Peyer's patch (tissue), 4 donors: ENCODE results near the gene SORBS2. TPM values are rescaled to one million over a fixed set of nuclear protein-coding genes. Genes with fewer than 3 reads are reported as not detected.

Source experiments
- DNase-seq, 3 donors: peaks; one replicate each; pipeline ENCODE4 v3.0.0-alpha.2; 2017 to 2019
- H3K27ac ChIP-seq, 4 donors: fragments of 200-600 bp; sonication (generic); one replicate each; pipeline ENCODE4 v1.5.1; 2016 to 2019
- H3K27me3 ChIP-seq, 2 donors: fragments of 200-600 bp; sonication (generic); one replicate each; pipeline ENCODE4 v1.5.1; 2019
- H3K36me3 ChIP-seq, 3 donors: fragments of 200-600 bp; sonication (generic); one replicate each; pipeline ENCODE4 v1.5.1; 2016 to 2019
- H3K4me1 ChIP-seq, 4 donors: fragments of 200-600 bp; sonication (generic); one replicate each; pipeline ENCODE4 v1.5.1; 2016 to 2019
- H3K4me3 ChIP-seq, 4 donors: fragments of 200-600 bp; sonication (generic); 1 replicate in 3 of 4; 2 replicates in 1 of 4; pipeline ENCODE4 v1.5.1; 2016 to 2019; ENCODE audit warnings: mild to moderate bottlenecking in 1 of 4
- H3K9me3 ChIP-seq, 4 donors: fragments of 200-600 bp; sonication (generic); one replicate each; pipeline ENCODE4 v1.5.1; 2016 to 2019; ENCODE audit warnings: mild to moderate bottlenecking in 1 of 4
- CTCF ChIP-seq, 6 experiments: fragments of 450-650 bp in 4 of 6; fragments of 200-600 bp in 2 of 6; sonication (generic) in 1 of 6; IDR thresholded peaks; one replicate each; pipeline ENCODE4 v1.5.1; 2017 to 2019; ENCODE audit warnings: antibody characterized with exemption in 6 of 6, mild to moderate bottlenecking in 3 of 6, moderate library complexity in 1 of 6
- POLR2A ChIP-seq, 2 donors: fragments of 450-650 bp; IDR thresholded peaks; one replicate each; pipeline ENCODE4 v1.5.1; 2017; ENCODE audit warnings: antibody characterized with exemption in 2 of 2, mild to moderate bottlenecking in 2 of 2, moderate library complexity in 2 of 2
- total RNA-seq, 4 donors: library from RNA; depleted of rRNA; stranded (reverse); fragments of >200 nt; gene quantifications; one replicate each; pipeline ENCODE4 v1.1.0, GENCODE V29; 2016

SORBS2 gene
- total RNA-seq, 4 donors from 2014 or later: 15.8 to 61.9 (median 53.0) TPM

GRCh38 chr4:185583813-185584212, 228.2 kb downstream of the SORBS2 start:
- Histone ChIP-seq H3K4me1 (no peaks in the 10 kb centered on the region), H3K27me3 (no peaks in the 10 kb centered on the region), H3K36me3 (no peaks in the 10 kb centered on the region), H3K27ac (no peak overlapping the region), H3K4me3 (no peak overlapping the region), H3K9me3 (no peaks in the 10 kb centered on the region)
- no peak for DNase-seq
- TF ChIP-seq POLR2A (IDR thresholded peaks at IDR 0.05): no peak
- no peak for TF ChIP-seq CTCF (IDR thresholded peaks at IDR 0.05)

GRCh38 chr4:185582651-185583400, 229.2 kb downstream of the SORBS2 start:
- TF ChIP-seq CTCF (IDR thresholded peaks at IDR 0.05) (no peak), POLR2A (IDR thresholded peaks at IDR 0.05) (no peak)
- Histone ChIP-seq H3K9me3 (no peaks in the 10 kb centered on the region), H3K36me3 (no peaks in the 10 kb centered on the region), H3K4me3 (no peak overlapping the region), H3K27me3 (no peaks in the 10 kb centered on the region), H3K4me1 (no peaks in the 10 kb centered on the region), H3K27ac (no peak overlapping the region)
- DNase-seq: no peak

GRCh38 chr4:185580699-185581098, 231.3 kb downstream of the SORBS2 start:
- Histone ChIP-seq H3K4me3 (no peak overlapping the region), H3K4me1 (no peaks in the 10 kb centered on the region), H3K27me3 (no peaks in the 10 kb centered on the region), H3K36me3 (no peaks in the 10 kb centered on the region), H3K9me3 (no peaks in the 10 kb centered on the region), H3K27ac (no peak overlapping the region)
- TF ChIP-seq CTCF (IDR thresholded peaks at IDR 0.05) (no peak), POLR2A (IDR thresholded peaks at IDR 0.05) (no peak)
- DNase-seq: no peak

GRCh38 chr4:185578284-185578683, 233.7 kb downstream of the SORBS2 start:
- H3K4me3 ChIP-seq: no peak overlapping the region
- TF ChIP-seq CTCF (IDR thresholded peaks at IDR 0.05): no peak
- no peak for TF ChIP-seq POLR2A (IDR thresholded peaks at IDR 0.05)
- no peak overlapping the region for H3K27ac ChIP-seq

GRCh38 chr4:185576962-185577950, 234.7 kb downstream of the SORBS2 start:
- H3K27me3 ChIP-seq: no peaks in the 10 kb centered on the region
- no peaks in the 10 kb centered on the region for H3K4me1 ChIP-seq
- DNase-seq: no peak
- peak overlapping the region in 2 of 4 donors; percentile 30 to 45 for H3K27ac ChIP-seq
- TF ChIP-seq POLR2A (IDR thresholded peaks at IDR 0.05) (no peak), CTCF (IDR thresholded peaks at IDR 0.05) (no peak)
- no peaks in the 10 kb centered on the region for H3K9me3 ChIP-seq
- no peaks in the 10 kb centered on the region for H3K36me3 ChIP-seq
- H3K4me3 ChIP-seq: no peak overlapping the region

More at GRCh38 chr4:185578284-185578683, 233.7 kb downstream of the SORBS2 start:
- Histone ChIP-seq H3K4me1 (no peaks in the 10 kb centered on the region), H3K36me3 (no peaks in the 10 kb centered on the region), H3K27me3 (no peaks in the 10 kb centered on the region), H3K9me3 (no peaks in the 10 kb centered on the region)
- DNase-seq: no peak
